Frontal cortex (tissue), 4 donors: ENCODE measurements around the gene ARHGAP8. TPM values are rescaled to one million over a fixed set of nuclear protein-coding genes. Genes with fewer than 3 reads are reported as not detected.

Experiments used
- DNase-seq, 2 donors: peaks; one replicate each; pipeline ENCODE4 v3.0.0; 2012; ENCODE audit warnings: low spot score in 2 of 2
- FAIRE-seq: peaks from 2 replicates; lab custom pipeline; 2012; peaks lifted over from hg19 to GRCh38; lab: Jason Lieb, UNC
- total RNA-seq: library from RNA; depleted of rRNA; stranded (reverse); fragments of >200 nt; gene quantifications from one replicate; pipeline ENCODE4 v1.2.3, GENCODE V29; 2014
- donor health status: control.
- donor health status: control.
- donor health status: control.

Gene ARHGAP8
- total RNA-seq, 1 donor from 2014 or later: 1.2 TPM

DNA sequence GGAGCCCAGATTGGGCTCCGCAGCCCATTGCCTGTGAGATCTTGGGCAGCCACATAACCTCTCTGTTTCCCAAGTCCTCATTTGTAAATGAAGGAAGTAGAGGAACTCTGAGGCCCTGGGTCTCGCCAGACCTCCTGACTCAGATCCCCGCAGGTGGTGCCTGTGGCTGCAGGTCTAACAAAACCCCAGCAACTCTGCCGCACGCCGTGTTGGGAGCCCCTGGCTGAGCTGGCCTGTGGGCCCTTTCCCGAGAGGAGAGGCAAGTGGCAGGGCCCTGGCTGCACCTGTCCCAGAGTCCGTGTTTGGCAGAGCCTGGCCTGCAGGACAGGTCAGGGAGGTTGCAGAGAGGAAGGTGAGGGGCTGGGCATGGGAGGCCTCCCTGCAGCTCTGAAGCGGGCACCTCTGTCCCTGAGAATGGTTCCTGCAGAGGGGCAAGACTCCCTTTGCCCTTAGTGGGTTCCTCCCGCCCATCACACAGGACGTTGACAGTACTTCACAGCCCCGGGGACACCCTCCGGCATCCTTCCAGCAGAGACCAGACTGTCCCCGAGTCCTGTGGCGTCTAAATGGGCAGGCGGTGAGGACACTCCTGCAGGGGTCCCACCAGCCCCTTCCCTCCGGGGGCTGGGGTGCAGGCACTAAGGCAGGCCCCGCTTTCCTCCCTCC is 67.7 kb downstream of the ARHGAP8 start:
- no peak for DNase-seq
- no peak for FAIRE-seq

DNA sequence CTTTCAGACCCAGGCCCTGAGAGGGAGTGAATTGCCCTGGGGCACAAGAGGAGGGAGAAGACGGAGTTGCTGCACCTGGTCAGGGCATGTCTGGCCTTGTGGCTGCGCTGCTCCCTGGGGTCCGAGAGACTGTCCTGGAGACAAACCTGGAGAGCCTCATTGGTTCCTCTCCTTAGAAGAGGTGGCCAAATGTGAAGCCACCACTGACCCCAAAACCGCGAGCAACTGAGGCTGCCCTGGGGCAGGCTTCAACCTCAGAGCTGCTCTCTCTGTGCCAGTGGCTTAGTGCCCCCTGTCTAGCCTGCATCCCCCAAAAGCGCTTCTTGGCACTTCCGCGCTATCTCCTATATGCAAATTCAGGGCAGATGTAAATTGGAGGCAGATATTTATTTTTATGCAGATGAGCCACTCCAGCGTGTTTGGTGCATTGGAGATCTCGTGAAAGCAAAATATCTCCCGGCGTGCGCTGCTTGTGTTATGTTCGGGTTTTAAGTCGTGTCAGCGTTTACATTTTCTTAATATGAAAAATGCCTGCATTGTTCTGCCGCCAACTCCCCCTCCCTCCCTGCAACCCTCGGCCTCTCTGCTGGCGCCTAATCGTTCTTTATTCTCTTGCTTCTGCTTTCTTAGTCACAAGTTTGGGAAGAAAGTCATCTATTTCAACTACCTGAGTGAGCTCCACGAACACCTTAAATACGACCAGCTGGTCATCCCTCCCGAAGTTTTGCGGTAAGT is 69.5 kb downstream of the ARHGAP8 start:
- DNase-seq: no peak
- no peak for FAIRE-seq

DNA sequence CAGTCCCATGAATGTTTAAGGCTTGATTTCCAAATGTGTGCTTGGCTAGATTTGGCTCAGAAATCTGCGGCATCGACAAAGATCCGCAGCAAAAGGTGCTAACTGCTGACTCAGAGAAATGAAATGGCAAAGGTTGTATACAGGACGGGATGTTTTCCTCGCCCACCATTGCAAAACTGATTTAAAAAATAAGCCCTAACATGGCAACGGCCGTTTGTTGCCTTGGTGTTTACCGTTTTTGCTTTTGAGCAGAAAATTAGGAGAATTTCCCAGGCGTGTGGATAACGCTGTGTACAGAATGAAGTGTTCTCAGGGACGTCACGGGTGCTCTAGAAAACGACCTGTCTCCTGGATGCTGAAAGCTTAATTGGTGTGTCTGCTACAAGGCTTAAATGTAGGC is 70.2 kb downstream of the ARHGAP8 start:
- FAIRE-seq (no peak), DNase-seq (no peak)

DNA sequence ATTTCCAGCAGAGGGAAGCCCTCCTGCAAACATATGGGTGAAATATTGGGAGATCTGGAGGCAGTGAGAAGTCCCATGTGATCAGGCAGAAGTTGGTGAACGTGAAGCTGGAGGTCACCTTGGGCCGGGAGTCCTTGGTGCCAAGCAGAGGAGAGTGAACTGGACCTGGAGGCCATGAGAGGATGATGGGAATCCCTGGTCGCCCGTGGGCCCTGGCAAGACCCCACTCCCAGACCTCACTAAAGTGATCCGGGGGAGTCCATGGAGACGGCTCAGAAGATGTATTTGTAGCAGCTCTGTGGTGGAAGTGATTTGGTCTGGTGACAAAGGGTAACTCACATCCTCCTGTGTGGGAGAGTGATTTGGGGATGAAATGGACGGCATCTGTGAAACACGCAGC is 71.0 kb downstream of the ARHGAP8 start:
- no peak for FAIRE-seq
- DNase-seq: no peak

DNA sequence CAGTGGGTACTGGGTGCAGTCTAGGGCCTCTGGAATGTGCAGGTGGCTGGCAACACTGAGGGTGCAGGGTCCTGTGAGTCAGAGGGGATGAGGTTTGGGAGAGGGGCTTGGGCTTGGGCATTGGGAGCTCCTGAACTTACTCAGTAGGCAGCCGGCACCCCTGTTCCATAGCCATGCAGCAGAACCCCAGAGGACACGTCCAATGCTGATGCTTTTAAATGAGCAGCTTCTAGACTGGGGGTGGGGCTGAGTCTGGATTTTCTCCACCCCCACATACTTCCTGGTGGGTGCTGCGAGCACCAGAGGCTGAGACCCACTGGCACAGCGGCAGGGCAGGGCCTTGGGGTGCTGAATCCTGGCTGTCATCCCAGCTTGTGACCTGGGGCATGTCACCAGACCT is 71.4 kb downstream of the ARHGAP8 start:
- FAIRE-seq (no peak), DNase-seq (no peak)

DNA sequence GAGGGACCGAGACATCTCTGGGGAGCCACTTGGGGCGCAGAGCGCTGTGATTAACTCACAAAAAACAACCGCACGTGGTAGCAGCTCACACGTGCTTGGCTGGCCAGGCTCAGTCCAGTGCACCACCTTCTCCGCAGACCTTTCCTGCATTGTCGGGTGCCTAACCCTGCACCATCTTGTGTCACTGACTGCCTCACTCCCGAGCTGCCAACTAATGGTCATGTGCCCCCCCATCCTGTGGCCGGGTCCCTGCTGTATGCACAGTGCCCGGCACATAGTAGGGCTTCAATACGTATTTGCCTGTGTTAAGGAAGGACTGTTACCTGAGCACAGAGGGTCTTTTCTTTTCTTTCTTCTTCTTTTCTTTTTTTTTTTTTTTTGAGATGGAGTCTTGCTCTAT is 71.9 kb downstream of the ARHGAP8 start:
- DNase-seq (no peak), FAIRE-seq (no peak)

DNA sequence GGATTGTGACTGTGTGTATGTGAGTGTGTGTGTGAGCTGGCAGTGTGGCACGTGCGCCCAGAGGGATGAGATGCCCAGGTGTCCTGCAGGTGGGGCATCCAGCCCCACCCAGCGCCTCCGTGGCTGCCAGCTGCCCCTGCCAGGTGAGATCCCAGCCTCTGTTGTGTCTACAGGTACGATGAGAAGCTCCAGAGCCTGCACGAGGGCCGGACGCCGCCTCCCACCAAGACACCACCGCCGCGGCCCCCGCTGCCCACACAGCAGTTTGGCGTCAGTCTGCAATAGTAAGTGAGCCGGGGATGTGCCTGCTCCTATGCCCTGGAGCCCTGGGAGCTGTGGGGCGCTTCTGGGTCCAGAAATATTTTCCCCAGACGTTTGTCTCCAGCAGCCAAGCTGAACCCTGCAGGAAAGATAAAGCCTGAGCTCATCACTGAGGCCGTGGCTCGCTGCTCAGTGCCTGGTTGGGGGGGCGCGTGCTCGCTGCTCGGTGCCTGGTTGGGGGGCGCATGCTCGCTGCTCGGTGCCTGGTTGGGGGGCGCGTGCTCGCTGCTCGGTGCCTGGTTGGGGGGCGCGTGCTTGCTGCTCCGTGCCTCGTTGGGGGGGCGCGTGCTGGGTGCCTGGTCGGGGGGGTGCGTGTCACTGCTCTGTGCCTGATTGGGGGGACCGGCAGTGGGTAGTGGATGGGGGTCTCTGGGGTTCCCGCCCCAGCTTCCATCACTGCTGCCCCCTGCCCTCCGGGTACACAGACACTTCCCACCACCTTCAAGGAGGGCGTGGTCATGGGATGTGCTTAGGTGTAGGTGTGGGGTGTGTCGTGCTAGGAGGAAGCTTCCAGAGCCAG is 73.2 kb downstream of the ARHGAP8 start:
- no peak for DNase-seq
- no peak for FAIRE-seq

DNA sequence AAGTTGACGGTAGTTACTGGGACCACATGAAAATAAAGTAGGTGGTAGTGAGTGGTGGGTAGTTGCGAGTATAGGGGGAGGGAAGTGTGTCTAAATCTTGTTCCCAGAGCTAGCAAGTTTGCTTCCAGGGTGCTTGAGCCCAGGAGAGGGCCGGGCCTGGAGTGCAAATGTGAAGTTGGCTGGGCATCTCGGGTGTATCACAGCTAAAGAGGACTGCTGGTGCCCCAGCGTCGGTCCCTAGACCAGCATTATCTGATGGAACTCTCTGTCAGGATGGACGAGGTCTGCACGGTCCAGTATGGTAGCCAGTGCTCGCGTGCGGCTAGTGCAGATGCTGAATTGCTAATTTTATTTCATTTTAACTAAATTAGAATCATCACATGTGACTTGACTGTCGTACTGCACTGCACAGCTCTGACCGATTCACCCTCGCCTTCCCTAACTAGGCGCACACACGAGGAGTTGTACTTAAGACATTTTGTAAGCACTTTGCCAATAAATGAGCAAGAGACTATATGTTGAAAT is 75.4 kb downstream of the ARHGAP8 start:
- FAIRE-seq (no peak), DNase-seq (no peak)

DNA sequence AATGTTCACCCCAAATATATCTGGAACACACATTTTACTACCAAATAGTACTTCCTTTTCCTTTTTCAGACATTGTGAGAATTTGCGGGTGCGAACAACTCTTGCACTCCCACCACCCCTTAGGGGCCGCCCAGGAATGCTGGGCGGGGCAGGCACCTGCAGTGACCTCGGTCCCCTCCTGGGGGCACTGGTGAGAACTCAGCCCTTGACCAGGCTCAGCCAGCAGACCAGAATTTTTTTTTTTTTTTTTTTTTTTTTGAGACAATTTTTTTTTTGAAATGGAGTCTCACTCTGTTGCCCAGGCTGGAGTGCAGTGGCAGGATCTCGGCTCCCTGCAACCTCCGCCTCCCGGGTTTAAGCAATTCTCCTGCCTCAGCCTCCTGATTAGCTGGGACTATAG is 75.8 kb downstream of the ARHGAP8 start:
- DNase-seq (no peak), FAIRE-seq (no peak)

DNA sequence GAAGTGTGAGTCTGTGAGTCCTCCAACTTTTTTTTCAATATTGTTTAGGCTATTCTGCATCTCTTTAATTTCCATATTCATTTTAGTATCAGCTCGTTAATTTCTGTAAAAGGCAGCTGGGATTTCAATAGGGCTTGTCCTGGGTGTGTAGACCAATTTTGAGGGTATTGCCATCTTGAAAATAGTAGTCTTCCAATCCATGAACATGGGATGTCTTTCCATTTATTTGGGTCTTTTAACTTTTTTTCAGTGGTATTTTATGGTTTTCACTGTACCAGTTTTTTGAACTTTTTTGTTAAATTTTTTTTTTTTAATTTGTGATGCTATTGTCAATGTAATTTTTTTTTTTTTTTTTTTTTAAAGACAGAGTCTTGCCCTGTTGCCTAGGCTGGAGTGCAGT is 79.5 kb downstream of the ARHGAP8 start:
- DNase-seq (no peak), FAIRE-seq (peak; percentile 17)

DNA sequence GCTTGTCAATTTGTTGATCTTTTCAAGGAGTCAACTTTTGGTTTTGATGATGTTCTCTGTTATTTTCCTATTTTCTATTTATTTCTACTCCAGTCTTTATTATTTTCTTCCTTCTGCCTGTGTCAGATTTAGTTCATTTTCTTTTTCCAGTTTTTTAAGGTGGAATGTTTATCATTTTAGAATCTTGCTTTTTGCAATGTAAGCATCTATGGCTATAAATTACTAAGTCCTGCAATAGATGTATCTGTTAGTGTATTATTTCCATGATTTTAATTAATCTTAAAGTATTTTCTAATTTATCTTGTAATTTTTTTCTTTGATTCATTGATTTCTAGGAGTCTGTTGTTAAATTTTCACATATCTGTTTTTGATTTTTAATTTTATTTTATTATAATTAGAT is 81.7 kb downstream of the ARHGAP8 start:
- DNase-seq (no peak), FAIRE-seq (peak; percentile 15)

DNA sequence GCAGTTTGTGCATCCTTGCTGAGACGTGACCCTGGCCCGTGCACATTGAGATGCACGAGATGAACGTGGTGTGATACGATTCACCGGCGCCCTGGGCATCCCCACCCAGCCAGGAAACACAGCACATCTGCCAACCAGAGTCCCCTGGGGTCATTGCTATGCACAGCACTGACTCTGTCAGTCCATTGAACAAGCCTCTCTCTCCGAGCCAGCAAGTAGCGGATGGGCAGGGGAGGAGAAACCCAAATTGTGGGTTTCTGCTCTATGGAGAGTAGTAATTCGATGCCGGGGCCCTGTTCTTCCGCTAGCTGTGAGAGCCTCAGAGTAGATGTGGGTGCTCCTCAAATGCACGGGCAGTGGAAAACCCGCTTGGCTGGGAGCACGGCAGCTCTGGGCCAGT is 85.1 kb downstream of the ARHGAP8 start:
- no peak for FAIRE-seq

DNA sequence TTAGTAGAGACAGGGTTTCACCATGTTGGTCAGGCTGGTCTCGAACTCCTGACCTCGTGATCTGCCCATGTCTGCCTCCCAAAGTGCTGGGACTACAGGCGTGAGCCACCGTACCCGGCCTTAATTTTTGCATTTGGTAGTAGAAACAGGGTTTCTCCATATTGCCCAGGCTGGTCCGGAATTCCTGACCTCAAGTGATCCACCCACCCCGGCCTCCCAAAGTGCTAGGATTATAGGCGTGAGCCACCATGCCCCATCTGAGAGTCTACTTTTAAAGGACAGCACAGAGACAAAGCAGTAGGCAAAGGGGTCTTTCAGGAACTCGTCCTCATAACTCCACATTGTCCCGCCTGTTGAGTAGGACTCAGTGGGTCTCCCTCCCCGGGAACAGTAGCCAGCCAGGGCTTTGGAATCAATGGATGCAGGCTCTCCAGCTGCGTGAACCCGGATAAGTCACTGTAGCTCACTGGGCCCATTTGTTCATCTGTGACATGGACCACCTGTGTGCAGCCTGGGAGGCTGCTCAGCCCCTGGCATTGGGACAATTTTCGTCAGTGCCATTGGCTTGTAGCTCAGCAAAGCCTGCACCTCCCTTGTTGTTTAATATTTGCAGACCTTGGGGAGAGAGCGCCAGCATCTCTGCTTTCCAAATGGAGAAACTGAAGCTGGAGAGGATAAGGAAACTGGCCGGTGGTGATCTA is 86.1 kb downstream of the ARHGAP8 start:
- DNase-seq: no peak
- no peak for FAIRE-seq

More for the DNA sequence above, 85.1 kb downstream of the ARHGAP8 start:
- no peak for DNase-seq

DNA sequence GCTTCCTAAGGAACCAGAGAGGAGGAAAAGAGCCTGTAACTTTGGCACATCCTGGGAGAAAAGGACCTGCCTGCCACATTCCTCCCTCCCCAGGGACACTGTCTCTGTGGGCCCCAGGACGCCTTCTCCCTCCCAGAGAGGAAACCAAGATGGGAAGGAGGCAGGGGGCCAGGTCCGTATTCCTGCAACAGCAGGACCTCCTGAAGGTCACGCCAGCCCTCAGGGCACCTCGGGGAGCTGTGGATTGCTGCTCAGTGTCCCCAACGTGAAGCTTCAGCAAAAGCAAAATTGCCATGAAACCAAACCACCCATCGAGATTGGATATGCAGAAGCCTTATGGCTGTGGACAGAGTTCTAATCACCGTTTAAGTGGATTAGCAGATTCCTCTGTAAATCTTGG is 86.7 kb downstream of the ARHGAP8 start:
- DNase-seq (no peak), FAIRE-seq (no peak)

DNA sequence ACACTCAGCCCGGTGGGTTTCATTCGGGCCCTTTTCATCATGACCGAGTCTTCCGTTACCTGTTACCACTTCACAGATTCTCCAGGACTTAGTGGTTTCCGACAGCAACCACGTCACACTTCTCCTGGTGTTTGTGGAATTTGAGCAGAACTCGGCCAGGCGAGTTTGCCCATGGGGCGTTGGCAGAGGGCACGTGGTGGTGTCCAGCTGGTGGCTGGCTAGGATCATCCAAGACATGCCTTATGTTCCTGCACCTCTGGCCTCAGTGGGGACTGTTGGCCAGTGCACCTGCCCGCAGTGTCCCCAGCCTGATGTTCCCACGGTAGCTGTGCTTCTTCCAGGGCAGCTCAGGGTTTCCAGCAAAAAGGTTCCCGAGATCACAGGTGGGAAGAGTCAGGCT is 87.3 kb downstream of the ARHGAP8 start:
- no peak for DNase-seq

DNA sequence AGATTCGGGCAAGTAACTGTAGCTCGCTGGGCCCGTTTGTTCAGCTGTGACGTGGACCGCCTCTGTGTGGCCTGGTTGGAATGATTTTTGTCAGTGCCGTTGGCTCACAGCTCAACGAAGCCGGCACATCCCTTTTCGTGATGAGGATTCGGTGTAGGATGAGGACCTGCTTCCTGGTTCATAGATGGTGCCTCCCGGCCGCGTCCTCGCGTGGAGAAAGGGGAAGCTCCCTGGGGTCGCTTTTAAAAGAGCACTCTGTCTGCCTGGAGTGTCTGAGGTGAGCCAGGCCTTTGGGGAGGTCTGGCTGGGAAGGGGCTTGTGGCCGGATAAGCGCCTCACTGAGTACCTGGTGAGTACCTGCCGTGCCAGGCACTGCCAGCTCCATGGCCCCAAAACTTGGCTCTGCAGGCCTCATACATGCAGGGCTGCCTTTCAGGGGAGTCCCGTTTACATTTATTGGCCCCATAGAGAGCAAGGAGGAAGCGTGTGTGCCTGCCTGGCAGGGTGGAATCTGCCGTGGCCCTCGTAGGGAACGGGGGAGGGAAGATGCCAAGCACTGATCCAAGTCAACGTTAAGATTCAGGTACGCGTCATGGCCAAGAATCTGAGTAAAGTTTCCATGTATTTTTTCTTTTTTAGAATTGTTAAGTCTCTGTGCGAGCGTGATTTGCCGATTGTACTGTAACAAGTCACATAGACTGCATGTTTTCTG is 88.4 kb downstream of the ARHGAP8 start:
- no peak for FAIRE-seq

More for the DNA sequence above, 87.3 kb downstream of the ARHGAP8 start:
- FAIRE-seq: no peak

DNA sequence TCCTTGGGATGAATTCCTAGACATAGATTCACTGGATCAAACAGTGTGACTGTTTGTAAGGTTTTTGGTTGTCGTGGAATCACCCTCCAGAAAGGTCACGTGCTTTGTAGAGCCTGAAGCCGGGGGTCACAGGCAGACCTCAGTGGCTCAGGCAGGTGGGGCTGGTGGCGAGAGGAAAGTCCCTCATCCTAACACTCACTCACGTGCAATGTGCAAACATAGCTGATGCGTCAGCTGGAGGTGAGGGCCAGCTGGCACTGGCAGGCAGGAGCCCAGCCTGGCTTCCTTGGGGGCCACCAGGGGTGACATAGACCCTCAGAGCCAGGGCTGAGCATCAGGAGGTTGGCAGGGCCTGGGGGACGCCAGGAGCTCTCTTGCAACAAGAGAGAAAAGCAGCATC is 90.0 kb downstream of the ARHGAP8 start:
- no peak for DNase-seq
- FAIRE-seq: no peak

More for the DNA sequence above, 88.4 kb downstream of the ARHGAP8 start:
- no peak for DNase-seq

DNA sequence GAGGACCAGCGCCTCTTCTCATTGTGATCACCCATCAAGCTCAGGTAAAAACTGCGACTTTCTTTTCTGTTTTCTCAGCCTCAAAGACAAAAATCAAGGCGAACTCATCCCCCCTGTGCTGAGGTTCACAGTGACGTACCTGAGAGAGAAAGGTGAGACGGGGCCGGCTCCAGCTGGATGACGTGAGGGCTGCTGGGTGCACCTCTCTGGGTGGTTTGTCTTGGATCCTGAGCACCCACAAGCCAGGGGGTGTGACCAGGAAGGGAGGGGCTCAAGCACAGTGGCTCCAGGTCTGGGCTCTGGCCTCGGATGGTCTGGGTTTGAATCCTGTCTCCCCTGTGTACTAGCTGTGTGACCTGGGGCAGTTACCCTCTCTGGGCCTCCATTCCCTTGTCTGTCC is 92.8 kb downstream of the ARHGAP8 start:
- FAIRE-seq: no peak
- no peak for DNase-seq
